T-helper 9 cell (primary cell): ENCODE measurements around the gene C1QTNF3.
"Not testable (repeated sequence)": the region's sequence is repeated elsewhere in the genome, so short reads cannot be mapped to it uniquely, and the experiment has no call there.

Experiments used
- DNase-seq: peaks from one replicate; pipeline ENCODE4 v3.0.0-alpha.2; 2020
- total RNA-seq, 2 donors: gene quantifications; one replicate each; lab custom pipeline; 2026; lab: John Stamatoyannopoulos, UW

C1QTNF3 gene
- 1.7 to 2.4 reads per million in 2 donors for total RNA-seq

GRCh38 chr5:34043099-34043876 lies at the start of gene C1QTNF3:
C1QTNF3 (minus strand) TSS chr5:34043213; CDS start chr5:34043125, 88 bp downstream.
- no peak for DNase-seq

- DNase-seq: not testable (repeated sequence)
Measured at GRCh38 chr5:34091039-34091438, 48.0 kb upstream of the C1QTNF3 start.

- DNase-seq: not testable (repeated sequence)
Measured at GRCh38 chr5:34089802-34090201, 46.8 kb upstream of the C1QTNF3 start.

GRCh38 chr5:34087728-34088127 lies 44.7 kb upstream of the C1QTNF3 start:
- DNase-seq: not testable (repeated sequence)

GRCh38 chr5:34083898-34084297 lies 40.9 kb upstream of the C1QTNF3 start:
- DNase-seq: not testable (repeated sequence)

- DNase-seq: not testable (repeated sequence)
Measured at GRCh38 chr5:34079505-34079904, 36.5 kb upstream of the C1QTNF3 start.

- DNase-seq: not testable (repeated sequence)
Measured at GRCh38 chr5:34077636-34078035, 34.6 kb upstream of the C1QTNF3 start.

GRCh38 chr5:34076719-34077364 lies 33.8 kb upstream of the C1QTNF3 start:
- not testable (repeated sequence) for DNase-seq

GRCh38 chr5:34074472-34074871 lies 31.5 kb upstream of the C1QTNF3 start:
- DNase-seq: not testable (repeated sequence)

- not testable (repeated sequence) for DNase-seq
Measured at GRCh38 chr5:34074071-34074470, 31.1 kb upstream of the C1QTNF3 start.

GRCh38 chr5:34070626-34071025 lies 27.6 kb upstream of the C1QTNF3 start:
- not testable (repeated sequence) for DNase-seq

- DNase-seq: no peak
Measured at GRCh38 chr5:34064656-34065055, 21.6 kb upstream of the C1QTNF3 start.

- no peak for DNase-seq
Measured at GRCh38 chr5:34062419-34062818, 19.4 kb upstream of the C1QTNF3 start.

- DNase-seq: no peak
Measured at GRCh38 chr5:34061993-34062392, 19.0 kb upstream of the C1QTNF3 start.

- DNase-seq: no peak
Measured at GRCh38 chr5:34059977-34060376, 17.0 kb upstream of the C1QTNF3 start.

- DNase-seq: no peak
Measured at GRCh38 chr5:34058532-34058931, 15.5 kb upstream of the C1QTNF3 start.

- no peak for DNase-seq
Measured at GRCh38 chr5:34057569-34057968, 14.6 kb upstream of the C1QTNF3 start.

GRCh38 chr5:34057118-34057517 lies 14.1 kb upstream of the C1QTNF3 start:
- no peak for DNase-seq

- no peak for DNase-seq
Measured at GRCh38 chr5:34055667-34056066, 12.7 kb upstream of the C1QTNF3 start.

GRCh38 chr5:34054400-34054729 lies 11.4 kb upstream of the C1QTNF3 start:
- no peak for DNase-seq

GRCh38 chr5:34053571-34054399 lies 10.8 kb upstream of the C1QTNF3 start:
- no peak for DNase-seq

GRCh38 chr5:34053133-34053532 lies 10.1 kb upstream of the C1QTNF3 start:
- DNase-seq: no peak

GRCh38 chr5:34051374-34051980 lies 8.5 kb upstream of the C1QTNF3 start:
- DNase-seq: no peak
